Measurements from ENCODE around the gene SCAF4.
"Not testable (repeated sequence)": the region's sequence is repeated elsewhere in the genome, so short reads cannot be mapped to it uniquely, and the experiment has no call there.

The SCAF4 gene

GRCh38 chr21:31671146-31671716 lies 60.7 kb downstream of the SCAF4 start:
- DNase-seq (ENCODE audit: low read depth) = no peak

GRCh38 chr21:31670070-31670469 lies 61.8 kb downstream of the SCAF4 start:
- DNase-seq (ENCODE audit: low read depth) = no peak

GRCh38 chr21:31668651-31669491 lies 63.0 kb downstream of the SCAF4 start:
- DNase-seq (ENCODE audit: low read depth) = no peak

DNA sequence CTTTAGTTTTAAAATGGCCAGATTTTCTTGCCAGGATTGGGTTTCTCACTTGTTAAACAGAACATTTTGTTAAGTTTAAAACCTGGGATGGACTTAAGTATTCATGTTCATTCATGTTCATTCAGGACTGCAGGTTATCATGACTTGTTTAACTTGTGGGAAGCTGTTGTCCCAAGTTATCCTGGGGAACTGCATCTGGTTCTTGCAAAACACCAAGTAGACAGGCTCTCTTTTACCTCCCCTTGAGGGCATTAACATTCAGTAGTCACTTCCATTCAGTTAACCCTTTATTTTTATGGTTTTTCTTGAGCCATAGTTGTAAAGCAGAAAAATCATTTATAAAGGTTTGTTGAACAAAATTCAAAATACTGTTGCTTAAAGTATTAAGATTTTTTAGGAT lies 64.3 kb downstream of the SCAF4 start:
- no peak for DNase-seq (ENCODE audit: low read depth)

DNA sequence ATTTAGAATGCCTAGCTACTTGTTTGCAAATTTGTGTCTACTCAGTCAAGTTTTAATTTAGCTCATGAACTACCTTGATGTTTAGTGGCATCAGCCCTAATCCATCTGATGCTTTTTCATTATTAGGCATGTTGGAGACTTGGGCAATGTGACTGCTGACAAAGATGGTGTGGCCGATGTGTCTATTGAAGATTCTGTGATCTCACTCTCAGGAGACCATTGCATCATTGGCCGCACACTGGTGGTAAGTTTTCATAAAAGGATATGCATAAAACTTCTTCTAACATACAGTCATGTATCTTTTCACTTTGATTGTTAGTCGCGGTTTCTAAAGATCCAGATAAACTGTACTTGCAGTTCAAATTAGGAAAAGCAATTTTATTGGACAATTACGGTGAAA lies 64.8 kb downstream of the SCAF4 start:
- no peak for DNase-seq (ENCODE audit: low read depth)

DNA sequence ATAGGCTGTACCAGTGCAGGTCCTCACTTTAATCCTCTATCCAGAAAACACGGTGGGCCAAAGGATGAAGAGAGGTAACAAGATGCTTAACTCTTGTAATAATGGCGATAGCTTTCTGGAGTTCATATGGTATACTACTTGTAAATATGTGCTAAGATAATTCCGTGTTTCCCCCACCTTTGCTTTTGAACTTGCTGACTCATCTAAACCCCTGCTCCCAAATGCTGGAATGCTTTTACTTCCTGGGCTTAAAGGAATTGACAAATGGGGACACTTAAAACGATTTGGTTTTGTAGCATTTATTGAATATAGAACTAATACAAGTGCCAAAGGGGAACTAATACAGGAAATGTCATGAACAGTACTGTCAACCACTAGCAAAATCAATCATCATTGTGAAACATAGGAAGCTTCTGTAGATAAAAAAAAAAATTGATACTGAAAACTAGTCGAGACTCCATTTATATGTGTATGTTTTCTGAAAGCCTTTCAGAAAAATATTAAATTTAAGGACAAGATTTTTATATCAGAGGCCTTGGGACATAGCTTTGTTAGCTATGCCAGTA lies 65.4 kb downstream of the SCAF4 start:
- DNase-seq (ENCODE audit: low read depth) = no peak

DNA sequence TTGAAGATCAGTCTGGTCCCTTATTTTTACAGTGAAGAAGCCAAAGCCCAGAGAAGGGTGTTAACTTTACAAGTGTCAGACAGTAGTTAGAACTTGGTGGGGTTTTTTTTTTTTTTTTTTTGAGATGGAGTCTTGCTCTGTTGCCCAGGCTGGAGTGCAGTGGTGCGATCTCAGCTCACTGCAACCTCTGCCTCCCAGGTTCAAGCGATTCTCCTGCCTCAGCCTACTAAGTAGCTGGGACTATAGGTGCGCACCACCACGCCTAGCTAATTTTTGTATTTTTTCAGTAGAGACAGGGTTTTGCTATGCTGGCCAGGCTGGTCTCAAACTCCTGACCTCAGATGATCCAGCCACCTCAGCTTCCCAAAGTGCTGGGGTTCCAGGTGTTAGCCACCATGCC lies 66.0 kb downstream of the SCAF4 start:
- DNase-seq (ENCODE audit: low read depth) = not testable (repeated sequence)

GRCh38 chr21:31665397-31665796 lies 66.5 kb downstream of the SCAF4 start:
- DNase-seq (ENCODE audit: low read depth) = no peak

DNA sequence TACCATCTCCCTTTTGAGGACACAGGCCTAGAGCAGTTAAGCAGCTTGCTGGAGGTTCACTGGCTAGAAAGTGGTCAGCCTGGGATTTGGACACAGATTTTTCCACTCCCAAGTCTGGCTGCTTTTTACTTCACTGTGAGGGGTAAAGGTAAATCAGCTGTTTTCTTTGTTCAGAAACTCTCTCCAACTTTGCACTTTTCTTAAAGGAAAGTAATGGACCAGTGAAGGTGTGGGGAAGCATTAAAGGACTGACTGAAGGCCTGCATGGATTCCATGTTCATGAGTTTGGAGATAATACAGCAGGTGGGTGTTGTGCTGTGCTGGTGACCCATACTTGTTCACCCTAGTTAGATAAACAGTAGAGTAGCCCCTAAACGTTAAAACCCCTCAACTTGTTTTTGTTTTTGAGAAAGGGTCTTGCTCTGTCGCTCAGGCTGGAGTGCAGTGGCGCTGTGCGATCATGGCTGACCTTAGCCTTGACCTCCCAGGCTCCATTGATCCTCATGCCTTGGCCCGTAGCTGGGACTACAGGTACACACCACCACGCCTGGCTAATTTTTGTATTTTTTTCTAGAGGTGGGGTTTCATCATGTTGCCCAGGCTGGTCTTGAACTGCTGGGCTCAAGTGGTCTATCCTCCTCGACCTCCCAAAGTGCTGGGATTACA lies 68.2 kb downstream of the SCAF4 start:
- DNase-seq (ENCODE audit: low read depth) = no peak

- DNase-seq (ENCODE audit: low read depth) = no peak
These were observed 71.3 kb downstream of the SCAF4 start for GRCh38 chr21:31660591-31660990.

- no peak for DNase-seq (ENCODE audit: low read depth)
These were observed 71.7 kb downstream of the SCAF4 start for GRCh38 chr21:31660259-31660565.

DNA sequence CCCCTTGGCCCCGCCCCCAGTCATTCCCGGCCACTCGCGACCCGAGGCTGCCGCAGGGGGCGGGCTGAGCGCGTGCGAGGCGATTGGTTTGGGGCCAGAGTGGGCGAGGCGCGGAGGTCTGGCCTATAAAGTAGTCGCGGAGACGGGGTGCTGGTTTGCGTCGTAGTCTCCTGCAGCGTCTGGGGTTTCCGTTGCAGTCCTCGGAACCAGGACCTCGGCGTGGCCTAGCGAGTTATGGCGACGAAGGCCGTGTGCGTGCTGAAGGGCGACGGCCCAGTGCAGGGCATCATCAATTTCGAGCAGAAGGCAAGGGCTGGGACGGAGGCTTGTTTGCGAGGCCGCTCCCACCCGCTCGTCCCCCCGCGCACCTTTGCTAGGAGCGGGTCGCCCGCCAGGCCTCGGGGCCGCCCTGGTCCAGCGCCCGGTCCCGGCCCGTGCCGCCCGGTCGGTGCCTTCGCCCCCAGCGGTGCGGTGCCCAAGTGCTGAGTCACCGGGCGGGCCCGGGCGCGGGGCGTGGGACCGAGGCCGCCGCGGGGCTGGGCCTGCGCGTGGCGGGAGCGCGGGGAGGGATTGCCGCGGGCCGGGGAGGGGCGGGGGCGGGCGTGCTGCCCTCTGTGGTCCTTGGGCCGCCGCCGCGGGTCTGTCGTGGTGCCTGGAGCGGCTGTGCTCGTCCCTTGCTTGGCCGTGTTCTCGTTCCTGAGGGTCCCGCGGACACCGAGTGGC lies 72.2 kb downstream of the SCAF4 start, which contains the start of gene SOD1:
TSS of gene SOD1 (plus strand) at position 158 of the 723 bp plus-strand sequence. CDS start at position 235, 77 bp downstream.
- DNase-seq (ENCODE audit: low read depth) = peak; percentile 94

DNA sequence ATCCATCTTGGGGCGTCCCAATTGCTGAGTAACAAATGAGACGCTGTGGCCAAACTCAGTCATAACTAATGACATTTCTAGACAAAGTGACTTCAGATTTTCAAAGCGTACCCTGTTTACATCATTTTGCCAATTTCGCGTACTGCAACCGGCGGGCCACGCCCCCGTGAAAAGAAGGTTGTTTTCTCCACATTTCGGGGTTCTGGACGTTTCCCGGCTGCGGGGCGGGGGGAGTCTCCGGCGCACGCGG lies 72.7 kb downstream of the SCAF4 start:
- no peak for DNase-seq (ENCODE audit: low read depth)

DNA sequence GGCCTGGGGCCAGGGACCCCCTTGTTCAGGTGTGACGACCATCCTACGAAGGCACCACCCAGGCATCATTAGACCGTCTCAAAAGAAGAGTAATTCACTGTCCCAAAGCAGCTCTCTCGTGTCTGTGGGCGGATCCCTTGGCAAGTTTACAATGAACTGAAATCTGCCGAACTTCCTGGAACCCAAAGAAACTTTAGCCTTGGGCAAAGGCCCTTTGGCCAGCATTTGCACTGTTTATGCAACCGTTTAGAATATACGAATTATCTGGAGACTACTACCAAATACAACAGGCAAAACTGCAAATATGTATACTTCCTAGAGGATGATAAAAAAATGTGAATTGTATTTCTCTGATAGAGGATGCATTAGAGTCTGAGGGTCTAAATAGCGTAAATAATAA lies 73.9 kb downstream of the SCAF4 start:
- no peak for DNase-seq (ENCODE audit: low read depth)

GRCh38 chr21:31656199-31657095 lies 75.5 kb downstream of the SCAF4 start:
- DNase-seq (ENCODE audit: low read depth) = no peak

- DNase-seq (ENCODE audit: low read depth) = not testable (repeated sequence)
These were observed 76.9 kb downstream of the SCAF4 start for GRCh38 chr21:31654821-31655580.

GRCh38 chr21:31654340-31654739 lies 77.6 kb downstream of the SCAF4 start:
- DNase-seq (ENCODE audit: low read depth) = no peak

DNA sequence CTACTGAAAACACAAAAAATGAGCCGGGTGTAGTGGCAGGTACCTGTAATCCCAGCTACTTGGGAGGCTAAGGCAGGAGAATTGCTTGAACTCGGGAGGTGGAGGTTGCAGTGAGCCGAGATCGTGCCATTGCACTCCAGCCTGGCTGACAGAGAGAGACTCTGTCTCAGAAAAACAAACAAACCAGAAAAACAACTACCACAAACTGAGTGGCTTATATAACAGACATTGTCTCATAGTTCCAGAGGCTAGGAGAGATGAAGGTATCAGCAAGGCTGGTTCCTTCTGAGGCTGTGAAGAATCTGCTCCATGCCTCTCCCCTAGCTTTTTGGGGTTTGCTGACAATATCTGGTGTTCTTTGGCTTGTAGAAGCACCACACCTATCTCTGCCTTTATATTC lies 80.4 kb downstream of the SCAF4 start:
- not testable (repeated sequence) for DNase-seq (ENCODE audit: low read depth)

- no peak for DNase-seq (ENCODE audit: low read depth)
These were observed 81.0 kb downstream of the SCAF4 start for GRCh38 chr21:31650930-31651329.

GRCh38 chr21:31647650-31648049 lies 84.3 kb downstream of the SCAF4 start:
- DNase-seq (ENCODE audit: low read depth) = no peak

DNA sequence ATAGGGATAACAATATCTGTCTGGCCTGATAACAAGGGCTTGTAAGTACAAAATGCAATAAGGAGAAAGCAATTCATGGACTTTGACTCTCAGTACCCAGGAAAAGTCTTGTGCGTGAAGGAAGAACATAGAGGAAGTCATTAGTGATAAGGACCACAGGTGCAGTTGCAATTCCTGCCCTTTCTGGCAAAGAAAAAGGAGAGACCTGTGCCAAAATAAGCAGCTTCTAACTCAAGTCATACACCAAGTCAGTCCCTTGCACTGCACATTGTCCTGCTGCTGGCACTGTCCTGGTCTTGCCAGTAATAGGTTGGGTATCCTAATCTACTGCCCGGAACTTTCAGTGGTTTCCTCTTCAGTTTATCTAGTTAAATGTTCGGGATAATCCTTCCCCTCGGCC lies 87.3 kb downstream of the SCAF4 start:
- no peak for DNase-seq (ENCODE audit: low read depth)
